HL-60 (cell line): ENCODE data around the gene FBXL20.
A peak's percentile ranks its signal among the peaks of the same experiment; 100 is the strongest.

ENCODE experiments used
- POLR2AphosphoS5 ChIP-seq: IDR thresholded peaks from 2 replicates; pipeline ENCODE4 v1.6.1; 2012; ENCODE audit warnings: low read depth
- SPI1 ChIP-seq: IDR thresholded peaks from 2 replicates; pipeline ENCODE4 v1.6.1; 2012; ENCODE audit warnings: low read depth, mild to moderate bottlenecking, borderline replicate concordance
- TF ChIP-seq, protein P1 (sequence below): IDR thresholded peaks from one replicate; pipeline ENCODE4 v1.5.1; 2011; ENCODE audit warnings: low read length, control low read depth, inconsistent platforms; ENCODE audit not compliant: insufficient read depth

- TF ChIP-seq, protein P1, sequence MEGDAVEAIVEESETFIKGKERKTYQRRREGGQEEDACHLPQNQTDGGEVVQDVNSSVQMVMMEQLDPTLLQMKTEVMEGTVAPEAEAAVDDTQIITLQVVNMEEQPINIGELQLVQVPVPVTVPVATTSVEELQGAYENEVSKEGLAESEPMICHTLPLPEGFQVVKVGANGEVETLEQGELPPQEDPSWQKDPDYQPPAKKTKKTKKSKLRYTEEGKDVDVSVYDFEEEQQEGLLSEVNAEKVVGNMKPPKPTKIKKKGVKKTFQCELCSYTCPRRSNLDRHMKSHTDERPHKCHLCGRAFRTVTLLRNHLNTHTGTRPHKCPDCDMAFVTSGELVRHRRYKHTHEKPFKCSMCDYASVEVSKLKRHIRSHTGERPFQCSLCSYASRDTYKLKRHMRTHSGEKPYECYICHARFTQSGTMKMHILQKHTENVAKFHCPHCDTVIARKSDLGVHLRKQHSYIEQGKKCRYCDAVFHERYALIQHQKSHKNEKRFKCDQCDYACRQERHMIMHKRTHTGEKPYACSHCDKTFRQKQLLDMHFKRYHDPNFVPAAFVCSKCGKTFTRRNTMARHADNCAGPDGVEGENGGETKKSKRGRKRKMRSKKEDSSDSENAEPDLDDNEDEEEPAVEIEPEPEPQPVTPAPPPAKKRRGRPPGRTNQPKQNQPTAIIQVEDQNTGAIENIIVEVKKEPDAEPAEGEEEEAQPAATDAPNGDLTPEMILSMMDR = peak; percentile 95
- TF ChIP-seq SPI1 (no peak), POLR2AphosphoS5 (no peak)
Measured at GRCh38 chr17:39235555-39236449, 165.6 kb downstream of the FBXL20 start.
